ENCODE measurements around the gene RGS19. TPM values are rescaled to one million over a fixed set of nuclear protein-coding genes. Genes with fewer than 3 reads are reported as not detected.
A peak's percentile ranks its signal among the peaks of the same experiment; 100 is the strongest.

RGS19 gene
- total RNA-seq, 2 experiments from 2014 or later, result 20.6 to 23.5 TPM

GRCh38 chr20:64053841-64054661 lies 25.3 kb downstream of the RGS19 start:
- Mint-ChIP-seq H3K27ac (no peak overlapping the region), H3K27me3 (ENCODE audit: low read depth) (peaks cover 24% of the 10 kb centered on the region), H3K4me3 (no peak overlapping the region), H3K36me3 (ENCODE audit: low read depth) (no peaks in the 10 kb centered on the region), H3K9me3 (no peaks in the 10 kb centered on the region), H3K4me1 (ENCODE audit: low read depth) (peaks cover 17% of the 10 kb centered on the region)
- intact Hi-C loops (cut with micrococcal nuclease), result loop anchor here (10.0 kb wide), 1 partner anchor 269 kb away; no protein-coding TSS in a partner anchor
- DNase-seq, result no peak
- CTCF ChIA-PET, result interaction anchor here (0.8 to 1.9 kb wide), 8 partner anchors 8 to 80 kb away, joined by 3 to 6 read pairs (median 3); partner anchors contain the start of gene C20orf204

- Mint-ChIP-seq H3K4me3 (no peak overlapping the region), H3K27ac (no peak overlapping the region), H3K36me3 (ENCODE audit: low read depth) (no peaks in the 10 kb centered on the region), H3K4me1 (ENCODE audit: low read depth) (peaks cover 15% of the 10 kb centered on the region), H3K27me3 (ENCODE audit: low read depth) (peaks cover 26% of the 10 kb centered on the region), H3K9me3 (no peaks in the 10 kb centered on the region)
- no peak for DNase-seq
- intact Hi-C loops (cut with micrococcal nuclease), result loop anchor here (10.0 kb wide), 1 partner anchor 268 kb away; no protein-coding TSS in a partner anchor
- CTCF ChIA-PET, result interaction anchor here (0.8 to 1.9 kb wide), 7 partner anchors 9 to 80 kb away, joined by 3 to 6 read pairs (median 3); partner anchors contain the start of gene C20orf204
Observed at GRCh38 chr20:64052987-64053840, 26.1 kb downstream of the RGS19 start.

GRCh38 chr20:64052326-64052722 lies 27.0 kb downstream of the RGS19 start:
- H3K9me3 Mint-ChIP-seq, result no peaks in the 10 kb centered on the region
- no peak overlapping the region for H3K4me3 Mint-ChIP-seq
- H3K27ac Mint-ChIP-seq, result no peak overlapping the region
- H3K4me1 Mint-ChIP-seq (ENCODE audit: low read depth), result peaks cover 6% of the 10 kb centered on the region
- DNase-seq, result no peak
- CTCF ChIA-PET, result no interaction called here
- H3K36me3 Mint-ChIP-seq (ENCODE audit: low read depth), result no peaks in the 10 kb centered on the region
- intact Hi-C loops (cut with micrococcal nuclease), result loop anchor here (10.0 kb wide), 1 partner anchor 268 kb away; no protein-coding TSS in a partner anchor
- peaks cover 31% of the 10 kb centered on the region for H3K27me3 Mint-ChIP-seq (ENCODE audit: low read depth)

GRCh38 chr20:64051561-64052325 lies 27.6 kb downstream of the RGS19 start:
- CTCF ChIA-PET, result interaction anchor here (0.5 to 1.5 kb wide), 2 partner anchors 15 to 69 kb away, joined by 3 to 5 read pairs; no protein-coding TSS in a partner anchor
- no peaks in the 10 kb centered on the region for H3K9me3 Mint-ChIP-seq
- H3K4me3 Mint-ChIP-seq, result no peak overlapping the region
- no peak for DNase-seq
- no peak overlapping the region for H3K27ac Mint-ChIP-seq
- intact Hi-C loops (cut with micrococcal nuclease), result loop anchor here (10.0 kb wide), 1 partner anchor 267 kb away; no protein-coding TSS in a partner anchor
- H3K4me1 Mint-ChIP-seq (ENCODE audit: low read depth), result peaks cover 4% of the 10 kb centered on the region
- peaks cover 36% of the 10 kb centered on the region for H3K27me3 Mint-ChIP-seq (ENCODE audit: low read depth)
- no peaks in the 10 kb centered on the region for H3K36me3 Mint-ChIP-seq (ENCODE audit: low read depth)

GRCh38 chr20:64051033-64051452 lies 28.3 kb downstream of the RGS19 start:
- Mint-ChIP-seq H3K9me3 (no peaks in the 10 kb centered on the region), H3K27ac (no peak overlapping the region), H3K27me3 (ENCODE audit: low read depth) (peaks cover 37% of the 10 kb centered on the region), H3K36me3 (ENCODE audit: low read depth) (no peaks in the 10 kb centered on the region), H3K4me1 (ENCODE audit: low read depth) (peaks cover 4% of the 10 kb centered on the region), H3K4me3 (no peak overlapping the region)
- DNase-seq, result no peak
- CTCF ChIA-PET, result interaction anchor here (1.5 kb wide), 1 partner anchor 69 kb away, joined by 5 read pairs; no protein-coding TSS in a partner anchor
- intact Hi-C loops (cut with micrococcal nuclease), result loop anchor here (10.0 kb wide), 1 partner anchor 266 kb away; no protein-coding TSS in a partner anchor

- Mint-ChIP-seq H3K36me3 (ENCODE audit: low read depth) (no peaks in the 10 kb centered on the region), H3K27ac (no peak overlapping the region), H3K9me3 (no peaks in the 10 kb centered on the region), H3K4me1 (ENCODE audit: low read depth) (peaks cover 4% of the 10 kb centered on the region), H3K4me3 (no peak overlapping the region), H3K27me3 (ENCODE audit: low read depth) (peaks cover 37% of the 10 kb centered on the region)
- CTCF ChIA-PET, result interaction anchor here (0.7 to 1.5 kb wide), 2 partner anchors 70 to 139 kb away, joined by 5 to 6 read pairs; no protein-coding TSS in a partner anchor
- DNase-seq, result no peak
- intact Hi-C loops (cut with micrococcal nuclease), result loop anchor here (10.0 kb wide), 1 partner anchor 266 kb away; no protein-coding TSS in a partner anchor
Observed at GRCh38 chr20:64050261-64051032, 28.9 kb downstream of the RGS19 start.

GRCh38 chr20:64049878-64050260 lies 29.4 kb downstream of the RGS19 start:
- intact Hi-C loops (cut with micrococcal nuclease), result loop anchor here (10.0 kb wide), 1 partner anchor 265 kb away; no protein-coding TSS in a partner anchor
- Mint-ChIP-seq H3K36me3 (ENCODE audit: low read depth) (no peaks in the 10 kb centered on the region), H3K27ac (no peak overlapping the region), H3K4me3 (peak overlapping the region; percentile 27), H3K9me3 (no peaks in the 10 kb centered on the region), H3K27me3 (ENCODE audit: low read depth) (peaks cover 37% of the 10 kb centered on the region), H3K4me1 (ENCODE audit: low read depth) (peaks cover 4% of the 10 kb centered on the region)
- no peak for DNase-seq
- CTCF ChIA-PET, result interaction anchor here (0.7 to 1.5 kb wide), 2 partner anchors 71 to 138 kb away, joined by 5 to 6 read pairs; no protein-coding TSS in a partner anchor

- Mint-ChIP-seq H3K4me3 (peak within 1 kb of the TSS; percentile 27), H3K27me3 (ENCODE audit: low read depth) (peaks cover 37% of the 10 kb centered on the region), H3K36me3 (ENCODE audit: low read depth) (no peaks in the 10 kb centered on the region), H3K9me3 (no peaks in the 10 kb centered on the region), H3K4me1 (ENCODE audit: low read depth) (peaks cover 4% of the 10 kb centered on the region), H3K27ac (no peak within 1 kb of the TSS)
- peak; percentile 49 for DNase-seq
- CTCF ChIA-PET, result no interaction called here
- intact Hi-C loops (cut with micrococcal nuclease), result no loop called here
Observed at GRCh38 chr20:64049060-64049877, 30.0 kb downstream of the RGS19 start, which contains the start of gene SOX18. Gene SOX18 (minus strand): TSS chr20:64049639. CDS start chr20:64049516, 123 bp downstream.

GRCh38 chr20:64048402-64049044 lies 30.8 kb downstream of the RGS19 start:
- Mint-ChIP-seq H3K9me3 (no peaks in the 10 kb centered on the region), H3K27me3 (ENCODE audit: low read depth) (peaks cover 37% of the 10 kb centered on the region), H3K4me3 (no peak overlapping the region), H3K36me3 (ENCODE audit: low read depth) (no peaks in the 10 kb centered on the region), H3K27ac (no peak overlapping the region), H3K4me1 (ENCODE audit: low read depth) (peaks cover 4% of the 10 kb centered on the region)
- intact Hi-C loops (cut with micrococcal nuclease), result no loop called here
- DNase-seq, result no peak
- CTCF ChIA-PET, result no interaction called here

GRCh38 chr20:64047968-64048401 lies 31.3 kb downstream of the RGS19 start:
- H3K36me3 Mint-ChIP-seq (ENCODE audit: low read depth), result no peaks in the 10 kb centered on the region
- no peaks in the 10 kb centered on the region for H3K9me3 Mint-ChIP-seq
- DNase-seq, result no peak
- no peak overlapping the region for H3K4me3 Mint-ChIP-seq
- H3K27me3 Mint-ChIP-seq (ENCODE audit: low read depth), result peaks cover 33% of the 10 kb centered on the region
- CTCF ChIA-PET, result interaction anchor here (1.5 kb wide), 1 partner anchor 9 kb away, joined by 3 read pairs; no protein-coding TSS in a partner anchor
- no peaks in the 10 kb centered on the region for H3K4me1 Mint-ChIP-seq (ENCODE audit: low read depth)
- no peak overlapping the region for H3K27ac Mint-ChIP-seq
- intact Hi-C loops (cut with micrococcal nuclease), result no loop called here
